GM21786 (cell line): ENCODE results near the gene SOWAHD.
"Not testable (repeated sequence)": the region's sequence is repeated elsewhere in the genome, so short reads cannot be mapped to it uniquely, and the experiment has no call there.

Experiments used
- ATAC-seq: cut with Tn5 transposase; IDR thresholded peaks from one replicate; pipeline ENCODE4 v1.9.1; 2021; ENCODE audit not compliant: unreplicated experiment

The SOWAHD gene

GRCh38 chrX:119757979-119758730 is at the start of gene SOWAHD:
Gene SOWAHD (plus strand): TSS chrX:119758588. CDS start chrX:119758668, 80 bp downstream.
- ATAC-seq: no peak

GRCh38 chrX:119708936-119709335 is 49.5 kb upstream of the SOWAHD start:
- ATAC-seq: no peak

GRCh38 chrX:119709630-119710029 is 48.8 kb upstream of the SOWAHD start:
- no peak for ATAC-seq

GRCh38 chrX:119721487-119721886 is 36.9 kb upstream of the SOWAHD start:
- ATAC-seq: no peak

GRCh38 chrX:119721926-119722325 is 36.5 kb upstream of the SOWAHD start:
- ATAC-seq: no peak

GRCh38 chrX:119726900-119727555 is 31.4 kb upstream of the SOWAHD start:
- no peak for ATAC-seq

- ATAC-seq: no peak
Measured at GRCh38 chrX:119728487-119728886, 29.9 kb upstream of the SOWAHD start.

DNA sequence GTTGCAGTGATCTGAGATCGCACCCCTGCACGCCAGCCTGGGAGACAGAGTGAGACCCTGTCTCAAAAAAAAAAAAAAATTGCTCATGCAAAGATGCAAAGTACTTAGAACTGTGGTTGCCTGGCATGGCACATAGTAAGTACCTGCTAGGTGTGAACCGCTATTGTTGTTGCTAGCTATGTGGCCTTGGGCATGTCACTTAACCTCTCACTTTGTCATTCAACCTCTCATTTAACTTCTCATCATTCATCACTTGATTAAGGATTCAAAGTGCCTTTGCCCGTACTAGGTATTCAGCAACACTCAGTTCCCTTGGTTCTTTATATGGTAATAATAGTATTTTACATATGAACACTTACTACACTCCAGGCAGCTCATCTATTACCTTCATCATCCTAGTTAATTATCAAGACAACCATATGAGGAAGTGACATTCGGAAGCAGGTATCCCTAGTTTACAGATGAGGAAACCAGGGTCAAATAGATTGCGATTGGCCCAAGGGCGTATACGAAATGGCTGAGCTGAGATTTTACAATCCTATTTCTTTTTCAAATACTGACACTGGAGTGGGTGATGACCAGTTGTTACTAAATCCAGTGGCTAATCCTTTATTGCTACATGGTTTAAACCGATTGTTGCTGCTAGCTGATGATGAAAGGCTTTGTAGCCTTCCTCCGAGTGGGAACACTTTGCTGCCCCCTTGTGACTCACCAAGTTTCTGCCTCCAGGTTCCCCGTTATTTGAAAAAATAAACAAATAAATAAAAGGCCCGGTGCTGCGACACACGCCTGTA is 28.8 kb upstream of the SOWAHD start:
- ATAC-seq: peak; percentile 55

- ATAC-seq: no peak
Measured at GRCh38 chrX:119734897-119735339, 23.5 kb upstream of the SOWAHD start.

- no peak for ATAC-seq
Measured at GRCh38 chrX:119735467-119735866, 22.9 kb upstream of the SOWAHD start.

DNA sequence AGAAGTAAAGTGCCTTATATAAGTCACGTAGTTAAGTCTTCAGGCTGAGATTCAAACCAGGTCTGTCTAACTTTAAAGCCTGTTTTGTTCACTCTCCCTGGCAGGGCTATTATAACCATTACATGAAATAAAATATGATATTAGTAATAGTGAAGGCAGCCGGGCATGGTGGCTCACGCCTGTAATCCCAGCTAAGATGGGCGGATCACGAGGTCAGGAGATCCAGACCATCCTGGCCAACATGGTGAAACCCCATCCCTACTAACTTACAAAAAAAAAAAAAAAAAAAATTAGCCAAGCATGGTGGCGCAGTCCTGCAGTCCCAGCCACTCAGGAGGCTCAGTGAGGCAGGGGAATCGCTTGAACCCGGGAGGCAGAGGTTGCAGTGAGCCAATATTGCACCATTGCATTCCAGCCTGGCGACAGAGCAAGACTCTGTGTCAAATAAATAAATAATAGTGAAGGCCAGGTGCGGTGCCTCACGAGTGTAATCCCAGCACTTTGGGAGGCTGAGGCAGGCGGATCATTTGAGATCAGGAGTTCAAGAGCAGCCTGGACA is 22.1 kb upstream of the SOWAHD start:
- no peak for ATAC-seq

DNA sequence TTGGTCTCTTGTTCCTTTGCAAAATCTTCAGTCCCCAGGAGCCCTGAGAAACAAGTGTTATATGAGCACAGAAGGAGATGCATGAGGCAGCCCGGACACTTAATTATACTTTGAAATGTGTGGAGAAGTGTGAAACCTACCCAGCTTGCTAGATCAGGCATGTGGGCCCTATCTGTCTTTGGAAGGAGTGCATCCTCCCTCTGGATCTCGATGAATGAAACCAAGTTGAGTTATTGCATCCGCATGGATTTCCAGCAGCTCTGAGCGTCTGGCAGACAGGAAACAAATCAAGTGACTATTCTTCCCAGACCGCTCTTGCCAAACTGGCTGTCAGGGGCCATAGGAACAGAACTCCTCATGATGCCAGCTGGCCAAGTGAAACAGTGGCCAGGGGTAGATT is 19.6 kb upstream of the SOWAHD start:
- ATAC-seq: no peak

DNA sequence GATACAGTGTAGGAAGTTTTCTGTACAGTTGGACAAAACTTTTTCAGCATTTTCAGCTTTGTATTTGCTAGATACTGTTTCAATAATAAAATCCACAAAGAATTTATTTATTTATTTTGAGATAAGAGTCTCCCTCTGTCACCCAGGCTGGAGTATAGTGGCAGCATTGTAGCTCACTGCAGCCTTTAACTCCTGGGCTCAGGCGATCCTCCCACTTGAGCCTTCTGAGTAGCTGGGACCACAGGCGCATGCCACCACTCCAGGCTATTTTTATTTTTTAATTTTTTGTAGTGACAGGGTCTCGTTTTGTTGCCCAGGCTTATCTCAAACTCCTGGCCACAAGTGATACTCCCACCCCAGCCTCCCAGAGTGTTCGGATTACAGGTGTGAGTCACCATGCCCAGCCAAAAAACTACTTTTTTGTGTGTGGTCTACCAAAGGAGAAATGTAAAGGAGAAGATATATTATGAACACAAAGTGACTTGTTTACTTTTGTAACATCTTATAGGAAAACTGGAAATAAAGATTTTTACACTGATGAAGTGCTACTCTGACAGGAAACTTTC is 13.0 kb upstream of the SOWAHD start:
- no peak for ATAC-seq

DNA sequence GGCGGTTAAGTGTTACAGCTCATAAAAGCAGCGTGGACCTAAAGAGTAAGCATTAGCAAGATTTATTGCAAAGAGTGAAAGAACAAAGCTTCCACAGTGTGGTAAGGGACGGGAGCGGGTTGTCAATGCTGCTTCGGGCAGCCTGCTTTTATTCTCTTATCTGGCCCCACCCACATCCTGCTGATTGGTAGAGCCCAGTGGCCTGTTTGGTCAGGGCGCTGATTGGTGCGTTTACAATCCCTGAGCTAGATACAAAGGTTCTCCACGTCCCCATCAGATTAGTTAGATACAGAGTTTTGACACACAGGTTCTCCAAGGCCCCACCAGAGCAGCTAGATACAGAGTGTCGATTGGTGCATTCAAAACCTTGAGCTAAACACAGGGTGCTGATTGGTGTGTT is 8.3 kb upstream of the SOWAHD start:
- not testable (repeated sequence) for ATAC-seq

- ATAC-seq: not testable (repeated sequence)
Measured at GRCh38 chrX:119750751-119751150, 7.6 kb upstream of the SOWAHD start.

DNA sequence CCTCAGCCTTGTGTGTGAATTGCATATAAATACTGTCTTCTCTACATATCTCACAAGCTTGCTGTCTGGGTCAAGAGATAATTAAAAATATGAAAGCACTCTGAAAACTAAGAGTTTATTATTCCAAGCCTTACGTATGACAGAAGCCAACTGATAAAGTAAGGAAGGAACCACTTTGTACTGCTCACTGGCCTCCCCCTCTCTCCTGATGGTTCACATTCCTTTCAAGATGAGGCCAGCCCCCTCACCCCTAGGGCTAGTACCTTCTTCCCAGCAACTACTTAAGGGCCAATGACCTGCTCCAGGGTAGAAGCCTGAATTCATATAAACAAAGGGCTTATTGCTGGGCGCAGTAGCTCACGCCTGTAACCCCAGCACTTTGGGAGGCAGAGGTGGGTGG is 5.4 kb upstream of the SOWAHD start:
- ATAC-seq: no peak

- ATAC-seq: no peak
Measured at GRCh38 chrX:119753639-119754257, 4.6 kb upstream of the SOWAHD start.

GRCh38 chrX:119755981-119756533 is 2.3 kb upstream of the SOWAHD start:
- peak; percentile 65 for ATAC-seq

DNA sequence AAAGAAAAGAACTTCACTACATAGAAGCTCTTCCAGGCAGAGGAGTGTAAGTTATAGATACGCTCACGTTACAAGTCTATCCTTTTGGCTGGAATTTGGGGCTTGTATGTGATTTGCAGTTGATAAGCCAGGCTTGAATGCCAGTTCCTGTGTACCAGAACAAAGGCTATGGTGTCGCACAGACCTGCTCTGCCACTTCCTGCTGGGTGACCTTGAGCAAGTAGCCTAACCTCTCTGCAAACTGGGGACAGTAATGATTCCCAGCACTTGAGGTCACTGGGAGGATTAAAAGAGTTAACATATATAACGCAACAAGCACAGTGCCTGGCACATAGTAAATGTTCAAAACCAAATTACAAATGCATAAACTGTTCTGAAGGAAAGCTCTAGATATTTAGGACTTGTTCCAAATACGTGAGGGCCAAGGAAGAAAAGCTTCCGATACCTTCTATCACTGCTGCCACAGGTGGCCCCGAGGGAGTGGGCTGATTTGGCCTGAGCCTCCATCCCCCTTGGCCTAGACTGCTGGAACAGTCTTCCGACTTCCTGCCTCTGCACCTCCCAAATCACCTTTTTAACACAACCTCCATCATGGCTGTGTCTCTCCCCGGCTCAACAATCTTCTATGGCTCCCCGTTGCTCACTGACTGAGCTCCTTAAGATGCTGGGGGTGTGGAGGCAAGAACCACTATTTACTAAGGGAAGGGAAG is 1.3 kb upstream of the SOWAHD start:
- no peak for ATAC-seq

GRCh38 chrX:119757646-119757978 is 776 bp upstream of the SOWAHD start:
- ATAC-seq: no peak
